Esophagus squamous epithelium (tissue), 5 donors: Measurements from ENCODE around the gene PKP1. TPM values are rescaled to one million over a fixed set of nuclear protein-coding genes. Genes with fewer than 3 reads are reported as not detected.

Source experiments
- DNase-seq: peaks from one replicate; lab custom pipeline; 2025; lab: John Stamatoyannopoulos, UW
- H3K27ac ChIP-seq, 4 donors: fragments of 200-600 bp; sonication (generic); one replicate each; pipeline ENCODE4 v1.5.1; 2016 to 2019; ENCODE audit warnings: mild to moderate bottlenecking in 1 of 4
- H3K27me3 ChIP-seq, 4 donors: fragments of 200-600 bp; sonication (generic); 1 replicate in 3 of 4; 2 replicates in 1 of 4; pipeline versions ENCODE4 v1.5.1 to v1.6.0; 2017 to 2021; ENCODE audit warnings: antibody characterized with exemption in 1 of 4
- H3K36me3 ChIP-seq, 3 donors: fragments of 200-600 bp; sonication (generic); one replicate each; pipeline ENCODE4 v1.5.1; 2016 to 2019
- H3K4me1 ChIP-seq, 3 donors: fragments of 200-600 bp; sonication (generic); one replicate each; pipeline ENCODE4 v1.5.1; 2017 to 2019
- H3K4me3 ChIP-seq, 4 donors: fragments of 200-600 bp; sonication (generic); 1 replicate in 3 of 4; 2 replicates in 1 of 4; pipeline ENCODE4 v1.5.1; 2016 to 2019; ENCODE audit warnings: mild to moderate bottlenecking in 2 of 4, moderate library complexity in 1 of 4
- H3K9me3 ChIP-seq, 3 donors: fragments of 200-600 bp; sonication (generic); one replicate each; pipeline ENCODE4 v1.5.1; 2016 to 2019
- CTCF ChIP-seq, 6 experiments: fragments of 450-650 bp in 4 of 6; fragments of 200-600 bp in 2 of 6; sonication (generic) in 2 of 6; IDR thresholded peaks; one replicate each; pipeline ENCODE4 v1.5.1; 2016 to 2019; ENCODE audit warnings: antibody characterized with exemption in 6 of 6, mild to moderate bottlenecking in 4 of 6, moderate library complexity in 4 of 6
- POLR2A ChIP-seq, 4 donors: fragments of 450-650 bp; IDR thresholded peaks; one replicate each; pipeline ENCODE4 v1.6.1; 2017; ENCODE audit warnings: antibody characterized with exemption in 4 of 4, mild to moderate bottlenecking in 4 of 4, moderate library complexity in 3 of 4
- WGBS, 2 donors: methylation state at CpG; one replicate each; pipeline ENCODE4 v1.1.5; 2018; 5-methylcytosine and 5-hydroxymethylcytosine counted together
- intact Hi-C: fragments of 100-400 bp; cut with DNase I; formaldehyde crosslinking; loops from one replicate; pipeline ENCODE4 v1.15.0; 2022
- total RNA-seq, 4 donors: library from RNA; depleted of rRNA; stranded (reverse); fragments of >200 nt; gene quantifications; one replicate each; pipeline ENCODE4 v1.1.0, GENCODE V29; 2016
- donor health status: DM: yes; HTN: yes; CAD: no.

PKP1 gene
- total RNA-seq, 4 donors from 2014 or later = 263 to 706 (median 410) TPM

- Histone ChIP-seq H3K27ac (peak overlapping the region in 3 of 4 donors; percentile 19 to 70 (median 67)), H3K27me3 (no peaks in the 10 kb centered on the region), H3K4me1 (peaks cover 0 to 100% (median 7%) of the 10 kb centered on the region in 3 donors), H3K4me3 (no peak overlapping the region), H3K36me3 (peaks cover 7 to 84% (median 20%) of the 10 kb centered on the region in 3 donors), H3K9me3 (no peaks in the 10 kb centered on the region)
- WGBS, 2 donors = 60% methylated on average over 2 of the region's 2 CpGs; no CpG with 5 or more reads in 1 of the 2 donors
- DNase-seq = no peak
- intact Hi-C loops = no loop called here
- TF ChIP-seq CTCF (IDR thresholded peaks at IDR 0.05) = no peak
- no peak for TF ChIP-seq POLR2A (IDR thresholded peaks at IDR 0.05)
These were observed 46.0 kb downstream of the PKP1 start for GRCh38 chr1:201329286-201329685.

- DNase-seq = no peak
These were observed 46.5 kb downstream of the PKP1 start for GRCh38 chr1:201329801-201330200.

GRCh38 chr1:201330541-201330940, 47.2 kb downstream of the PKP1 start:
- Histone ChIP-seq H3K4me3 (no peak overlapping the region), H3K4me1 (peaks cover 4 to 100% (median 7%) of the 10 kb centered on the region in 3 donors), H3K27me3 (no peaks in the 10 kb centered on the region), H3K27ac (peak overlapping the region in 2 of 4 donors; percentile 13 to 76), H3K9me3 (no peaks in the 10 kb centered on the region), H3K36me3 (peaks cover 7 to 72% (median 9%) of the 10 kb centered on the region in 3 donors)
- intact Hi-C loops = no loop called here
- no peak for DNase-seq
- 82% methylated on average over 2 of the region's 2 CpGs; no CpG with 5 or more reads in 1 of the 2 donors for WGBS, 2 donors
- TF ChIP-seq POLR2A (IDR thresholded peaks at IDR 0.05) = no peak
- no peak for TF ChIP-seq CTCF (IDR thresholded peaks at IDR 0.05)

More at GRCh38 chr1:201329801-201330200, 46.5 kb downstream of the PKP1 start:
- Histone ChIP-seq H3K4me3 (no peak overlapping the region), H3K27ac (peak overlapping the region in 3 of 4 donors; percentile 19 to 70 (median 67)), H3K27me3 (no peaks in the 10 kb centered on the region), H3K36me3 (peaks cover 7 to 79% (median 15%) of the 10 kb centered on the region in 3 donors), H3K9me3 (no peaks in the 10 kb centered on the region), H3K4me1 (peaks cover 4 to 100% (median 7%) of the 10 kb centered on the region in 3 donors)
- intact Hi-C loops = no loop called here
- WGBS, 2 donors = 60 to 75% methylated on average over 2 to 4 of the region's 4 CpGs
- TF ChIP-seq POLR2A (IDR thresholded peaks at IDR 0.05) (no peak), CTCF (IDR thresholded peaks at IDR 0.05) (no peak)

- H3K9me3 ChIP-seq = no peaks in the 10 kb centered on the region
- WGBS, 2 donors = 84 to 92% methylated on average over 6 of the region's 7 CpGs
- peak overlapping the region in 2 of 4 donors; percentile 13 to 76 for H3K27ac ChIP-seq
- H3K27me3 ChIP-seq = no peaks in the 10 kb centered on the region
- peaks cover 4 to 100% (median 12%) of the 10 kb centered on the region in 3 donors for H3K4me1 ChIP-seq
- no peak for DNase-seq
- TF ChIP-seq POLR2A (IDR thresholded peaks at IDR 0.05) (no peak), CTCF (IDR thresholded peaks at IDR 0.05) (no peak)
- intact Hi-C loops = no loop called here
- peaks cover 3 to 66% (median 9%) of the 10 kb centered on the region in 3 donors for H3K36me3 ChIP-seq
- no peak overlapping the region for H3K4me3 ChIP-seq
These were observed 47.9 kb downstream of the PKP1 start for GRCh38 chr1:201331166-201331565.

- DNase-seq = no peak
- Histone ChIP-seq H3K27ac (peak overlapping the region in 2 of 4 donors; percentile 76 to 79), H3K4me1 (peaks cover 4 to 94% (median 10%) of the 10 kb centered on the region in 3 donors), H3K4me3 (no peak overlapping the region), H3K36me3 (peaks cover 0 to 57% (median 9%) of the 10 kb centered on the region in 3 donors), H3K9me3 (no peaks in the 10 kb centered on the region), H3K27me3 (no peaks in the 10 kb centered on the region)
- 85 to 86% methylated on average over 4 of the region's 8 CpGs for WGBS, 2 donors
- no peak for TF ChIP-seq CTCF (IDR thresholded peaks at IDR 0.05)
- TF ChIP-seq POLR2A (IDR thresholded peaks at IDR 0.05) = no peak
- intact Hi-C loops = no loop called here
These were observed 48.7 kb downstream of the PKP1 start for GRCh38 chr1:201332021-201332420.
